ENCODE measurements around the gene TSEN54. TPM values are rescaled to one million over a fixed set of nuclear protein-coding genes. Genes with fewer than 3 reads are reported as not detected.

TSEN54 gene
- total and polyA plus RNA-seq, 2 experiments from 2014 or later, result 42.5 to 52.3 TPM

GRCh38 chr17:75505640-75506039 is 10.7 kb upstream of the TSEN54 start:
- no peak overlapping the region for H2AFZ ChIP-seq
- H4K20me1 ChIP-seq (ENCODE audit: insufficient read depth, poor library complexity, severe bottlenecking), result peaks cover 7% of the 10 kb centered on the region
- no peaks in the 10 kb centered on the region for H3K9me2 ChIP-seq (replicated peaks; ENCODE audit: insufficient read depth)
- H3K4me2 ChIP-seq, result no peak overlapping the region
- H3K4me3 ChIP-seq, result no peak overlapping the region
- H3K27me3 ChIP-seq, result no peaks in the 10 kb centered on the region
- H3K27ac ChIP-seq, result no peak overlapping the region
- WGBS (ENCODE audit: low lambda C conversion rate, missing lambda C conversion rate), result 91% methylated on average over 12 of the region's 15 CpGs
- H3K79me2 ChIP-seq, result peaks cover 16% of the 10 kb centered on the region
- TF ChIP-seq EZH2 (IDR thresholded peaks at IDR 0.05; ENCODE audit: borderline replicate concordance) (no peak), EZH2phosphoT487 (IDR thresholded peaks at IDR 0.05; ENCODE audit: low read depth, severe bottlenecking, unreplicated experiment) (no peak), CTCF (IDR thresholded peaks at IDR 0.05; ENCODE audit: poor library complexity) (no peak)
- H3K9me3 ChIP-seq (ENCODE audit: low read depth), result no peaks in the 10 kb centered on the region
- H3K36me3 ChIP-seq (replicated peaks; ENCODE audit: insufficient read depth, low read depth), result no peaks in the 10 kb centered on the region
- DNase-seq (ENCODE audit: low spot score), result no peak
- H3K4me1 ChIP-seq (ENCODE audit: insufficient read depth), result peaks cover 3% of the 10 kb centered on the region

- peaks cover 21% of the 10 kb centered on the region for H3K79me2 ChIP-seq
- H4K20me1 ChIP-seq (ENCODE audit: insufficient read depth, poor library complexity, severe bottlenecking), result peaks cover 7% of the 10 kb centered on the region
- no peaks in the 10 kb centered on the region for H3K36me3 ChIP-seq (replicated peaks; ENCODE audit: insufficient read depth, low read depth)
- no peak overlapping the region for H3K4me3 ChIP-seq
- no peak for TF ChIP-seq EZH2phosphoT487 (IDR thresholded peaks at IDR 0.05; ENCODE audit: low read depth, severe bottlenecking, unreplicated experiment)
- no peak for TF ChIP-seq CTCF (IDR thresholded peaks at IDR 0.05; ENCODE audit: poor library complexity)
- TF ChIP-seq EZH2 (IDR thresholded peaks at IDR 0.05; ENCODE audit: borderline replicate concordance), result no peak
- no peak overlapping the region for H3K4me2 ChIP-seq
- no peak overlapping the region for H2AFZ ChIP-seq
- H3K27me3 ChIP-seq, result no peaks in the 10 kb centered on the region
- peaks cover 4% of the 10 kb centered on the region for H3K4me1 ChIP-seq (ENCODE audit: insufficient read depth)
- DNase-seq (ENCODE audit: low spot score), result no peak
- H3K27ac ChIP-seq, result no peak overlapping the region
- 97% methylated on average over 20 of the region's 21 CpGs for WGBS (ENCODE audit: low lambda C conversion rate, missing lambda C conversion rate)
- no peaks in the 10 kb centered on the region for H3K9me2 ChIP-seq (replicated peaks; ENCODE audit: insufficient read depth)
- no peaks in the 10 kb centered on the region for H3K9me3 ChIP-seq (ENCODE audit: low read depth)
Observed at GRCh38 chr17:75506134-75506533, 10.2 kb upstream of the TSEN54 start.

GRCh38 chr17:75506888-75507287 is 9.4 kb upstream of the TSEN54 start:
- Histone ChIP-seq H4K20me1 (ENCODE audit: insufficient read depth, poor library complexity, severe bottlenecking) (peaks cover 7% of the 10 kb centered on the region), H3K4me2 (no peak overlapping the region), H3K79me2 (peaks cover 28% of the 10 kb centered on the region), H3K9me2 (replicated peaks; ENCODE audit: insufficient read depth) (no peaks in the 10 kb centered on the region), H3K36me3 (replicated peaks; ENCODE audit: insufficient read depth, low read depth) (no peaks in the 10 kb centered on the region), H3K27ac (no peak overlapping the region), H3K9me3 (ENCODE audit: low read depth) (no peaks in the 10 kb centered on the region), H2AFZ (no peak overlapping the region), H3K4me1 (ENCODE audit: insufficient read depth) (peaks cover 11% of the 10 kb centered on the region), H3K4me3 (no peak overlapping the region), H3K27me3 (no peaks in the 10 kb centered on the region)
- no peak for DNase-seq (ENCODE audit: low spot score)
- 97% methylated on average over 20 of the region's 20 CpGs for WGBS (ENCODE audit: low lambda C conversion rate, missing lambda C conversion rate)
- TF ChIP-seq EZH2 (IDR thresholded peaks at IDR 0.05; ENCODE audit: borderline replicate concordance) (no peak), EZH2phosphoT487 (IDR thresholded peaks at IDR 0.05; ENCODE audit: low read depth, severe bottlenecking, unreplicated experiment) (no peak), CTCF (IDR thresholded peaks at IDR 0.05; ENCODE audit: poor library complexity) (no peak)

All from hepatocyte (in vitro differentiated cells).